PC-3 (cell line): ENCODE measurements around the gene PGC. TPM values are rescaled to one million over a fixed set of nuclear protein-coding genes. Genes with fewer than 3 reads are reported as not detected.

Experiments used
- ATAC-seq: fragments of 200-7000 bp; cut with Tn5 transposase; 2 replicates; pipeline ENCODE4 v1.9.1; 2020; ENCODE audit warnings: mild to moderate bottlenecking, moderate library complexity
- BruUV-seq: library from RNA; stranded (reverse); fragments of 400-500 nt; replicated peaks from 2 replicates; lab custom pipeline; 2021; lab: Mats Ljungman, UMichigan
- CTCF ChIA-PET: fragments of 300-600 bp; sonication (Branson Sonifier 250); formaldehyde crosslinking; loops from one replicate; lab custom pipeline; 2022; ENCODE audit warnings: antibody characterized with exemption; lab: Charles Lee
- POLR2A ChIA-PET: fragments of 300-600 bp; sonication (Branson Sonifier 250); formaldehyde crosslinking; loops from one replicate; lab custom pipeline; 2022; ENCODE audit warnings: antibody characterized with exemption; ENCODE audit not compliant: unreplicated experiment; lab: Charles Lee
- DNase-seq: peaks from one replicate; pipeline ENCODE4 v3.0.0-alpha.2; 2015
- H2AFZ ChIP-seq: fragments of 300-600 bp; sonication (generic); 2 replicates; pipeline ENCODE4 v1.6.0; 2016; ENCODE audit warnings: antibody characterized with exemption, low read length
- H3F3A ChIP-seq: fragments of 300-600 bp; sonication (generic); one replicate; pipeline ENCODE4 v1.6.0; 2017; ENCODE audit warnings: antibody characterized with exemption, low read length, control low read depth, mild to moderate bottlenecking; ENCODE audit not compliant: unreplicated experiment
- H3K27ac ChIP-seq: fragments of 300-600 bp; sonication (generic); 2 replicates; pipeline ENCODE4 v1.5.1; 2016; ENCODE audit warnings: mild to moderate bottlenecking, low read length
- H3K27me3 ChIP-seq: fragments of 300-600 bp; sonication (generic); 2 replicates; pipeline ENCODE4 v1.6.1; 2016; ENCODE audit warnings: low read length, mixed read lengths
- H3K36me3 ChIP-seq: fragments of 300-600 bp; sonication (generic); 2 replicates; pipeline ENCODE4 v1.6.1; 2016; ENCODE audit warnings: low read depth, mixed run types, low read length, mixed read lengths
- H3K4me1 ChIP-seq: fragments of 300-600 bp; sonication (generic); 2 replicates; pipeline ENCODE4 v1.5.1; 2016; ENCODE audit warnings: low read length; ENCODE audit not compliant: insufficient read depth
- H3K4me2 ChIP-seq: fragments of 300-600 bp; sonication (generic); 2 replicates; pipeline ENCODE4 v1.6.0; 2016; ENCODE audit warnings: low read length
- H3K4me3 ChIP-seq: fragments of 300-600 bp; sonication (generic); 2 replicates; pipeline ENCODE4 v1.5.1; 2016; ENCODE audit warnings: mild to moderate bottlenecking, low read length, mixed read lengths
- H3K79me2 ChIP-seq: fragments of 300-600 bp; sonication (generic); 2 replicates; pipeline ENCODE4 v1.6.1; 2017; ENCODE audit warnings: low read length, mixed read lengths
- H3K9ac ChIP-seq: fragments of 300-600 bp; sonication (generic); 2 replicates; pipeline ENCODE4 v1.6.0; 2016; ENCODE audit warnings: mild to moderate bottlenecking, low read length
- H3K9me2 ChIP-seq: fragments of 300-600 bp; sonication (generic); replicated peaks from 2 replicates; pipeline ENCODE4 v1.6.1; 2016; ENCODE audit warnings: mixed run types, low read length, mixed read lengths
- H3K9me3 ChIP-seq: fragments of 300-600 bp; sonication (generic); 2 replicates; pipeline ENCODE4 v1.6.1; 2016; ENCODE audit warnings: low read length, mixed read lengths
- H4K20me1 ChIP-seq: fragments of 300-600 bp; sonication (generic); 2 replicates; pipeline ENCODE4 v1.6.1; 2016; ENCODE audit warnings: low read length, mixed read lengths
- CTCF ChIP-seq: fragments of 300-600 bp; sonication (generic); conservative IDR thresholded peaks from 2 replicates; pipeline ENCODE4 v1.5.1; 2017; ENCODE audit warnings: antibody characterized with exemption, low read depth, mild to moderate bottlenecking, low read length
- EZH2 ChIP-seq: fragments of 300-600 bp; sonication (generic); IDR thresholded peaks from one replicate; pipeline ENCODE4 v1.6.1; 2017; ENCODE audit warnings: antibody characterized with exemption, mild to moderate bottlenecking, low read length; ENCODE audit not compliant: unreplicated experiment
- EZH2phosphoT487 ChIP-seq: fragments of 300-600 bp; sonication (generic); IDR thresholded peaks from 2 replicates; pipeline ENCODE4 v1.6.1; 2018; ENCODE audit warnings: mild to moderate bottlenecking, antibody characterized with exemption, low read length, borderline replicate concordance
- intact Hi-C: fragments of 100-400 bp; cut with micrococcal nuclease; formaldehyde crosslinking; loops from 2 replicates; pipeline ENCODE4 v1.9.0; 2023
- total RNA-seq: library from RNA; depleted of rRNA; stranded (reverse); fragments of >200 nt; gene quantifications from 2 replicates; pipeline ENCODE4 v1.2.3, GENCODE V29; 2014

Gene PGC
- total RNA-seq, 1 experiment from 2014 or later, result not detected

GRCh38 chr6:41757931-41758640 lies 10.9 kb upstream of the PGC start:
- Histone ChIP-seq H3K4me3 (no peak overlapping the region), H3K9me2 (no peaks in the 10 kb centered on the region), H3K4me1 (no peaks in the 10 kb centered on the region), H3K4me2 (no peak overlapping the region), H3K27ac (no peak overlapping the region), H4K20me1 (no peaks in the 10 kb centered on the region), H3K79me2 (no peaks in the 10 kb centered on the region), H3K9ac (no peak overlapping the region), H3K27me3 (no peaks in the 10 kb centered on the region), H2AFZ (no peak overlapping the region), H3F3A (no peaks in the 10 kb centered on the region), H3K36me3 (no peaks in the 10 kb centered on the region), H3K9me3 (no peaks in the 10 kb centered on the region)
- POLR2A ChIA-PET, result no interaction called here
- no TSS peak for BruUV-seq
- DNase-seq (no peak), ATAC-seq (no peak)
- CTCF ChIA-PET, result no interaction called here
- intact Hi-C loops, result no loop called here
- TF ChIP-seq CTCF (no peak), EZH2 (no peak), EZH2phosphoT487 (no peak)

- no peak for DNase-seq
- Histone ChIP-seq H3K79me2 (no peaks in the 10 kb centered on the region), H3K4me3 (no peak overlapping the region), H4K20me1 (no peaks in the 10 kb centered on the region), H3K9me3 (no peaks in the 10 kb centered on the region), H3K4me2 (no peak overlapping the region), H3K9me2 (no peaks in the 10 kb centered on the region), H3K27ac (no peak overlapping the region), H3K9ac (no peak overlapping the region), H3K36me3 (no peaks in the 10 kb centered on the region), H3K27me3 (no peaks in the 10 kb centered on the region), H3K4me1 (no peaks in the 10 kb centered on the region), H3F3A (no peaks in the 10 kb centered on the region), H2AFZ (no peak overlapping the region)
- TF ChIP-seq EZH2phosphoT487 (no peak), CTCF (no peak), EZH2 (no peak)
- intact Hi-C loops, result no loop called here
- CTCF ChIA-PET, result no interaction called here
- POLR2A ChIA-PET, result no interaction called here
- BruUV-seq, result no TSS peak
- no peak for ATAC-seq
These were observed 10.1 kb upstream of the PGC start for GRCh38 chr6:41757271-41757670.

GRCh38 chr6:41756354-41756753 lies 9.2 kb upstream of the PGC start:
- Histone ChIP-seq H3K27ac (no peak overlapping the region), H4K20me1 (no peaks in the 10 kb centered on the region), H3K9ac (no peak overlapping the region), H3K4me2 (no peak overlapping the region), H3K9me2 (no peaks in the 10 kb centered on the region), H3K79me2 (no peaks in the 10 kb centered on the region), H3K9me3 (no peaks in the 10 kb centered on the region), H3F3A (no peaks in the 10 kb centered on the region), H3K27me3 (no peaks in the 10 kb centered on the region), H3K4me3 (no peak overlapping the region), H3K4me1 (no peaks in the 10 kb centered on the region), H2AFZ (no peak overlapping the region), H3K36me3 (no peaks in the 10 kb centered on the region)
- ATAC-seq (no peak), DNase-seq (no peak)
- ChIA-PET CTCF (no interaction called here), POLR2A (no interaction called here)
- intact Hi-C loops, result no loop called here
- TF ChIP-seq EZH2, result no peak
- TF ChIP-seq CTCF, result no peak
- TF ChIP-seq EZH2phosphoT487, result no peak
- BruUV-seq, result no TSS peak
